GM12878 (cell line): ENCODE results near the gene CADM2. TPM values are rescaled to one million over a fixed set of nuclear protein-coding genes. Genes with fewer than 3 reads are reported as not detected.
A peak's percentile ranks its signal among the peaks of the same experiment; 100 is the strongest.

ENCODE experiments used
- ATAC-seq: fragments of 200-7000 bp; cut with Tn5 transposase; 3 replicates; pipeline ENCODE4 v1.9.1; 2020; ENCODE audit warnings: mild to moderate bottlenecking, moderate library complexity
- BruUV-seq: library from RNA; stranded (reverse); fragments of 400-500 nt; replicated peaks from 2 replicates; lab custom pipeline; 2021; lab: Mats Ljungman, UMichigan
- CTCF ChIA-PET: fragments of 300-600 bp; sonication (Branson Sonifier 250); formaldehyde crosslinking; extraction: SDS; loops from one replicate; lab custom pipeline; 2021; ENCODE audit warnings: inconsistent platforms; lab: Yijun Ruan, JAX
- POLR2A ChIA-PET: fragments of 350-600 bp; formaldehyde crosslinking; extraction: SDS; loops from one replicate; lab custom pipeline; 2021; ENCODE audit warnings: inconsistent platforms; lab: Charles Lee
- RAD21 ChIA-PET: fragments of 300-600 bp; sonication (Branson Sonifier 250); formaldehyde crosslinking; loops from one replicate; lab custom pipeline; 2023; ENCODE audit warnings: antibody characterized with exemption; ENCODE audit not compliant: unreplicated experiment; lab: Charles Lee
- SMC1A ChIA-PET: fragments of 300-600 bp; sonication (Branson Sonifier 250); formaldehyde crosslinking; loops from one replicate; lab custom pipeline; 2023; ENCODE audit not compliant: unreplicated experiment, uncharacterized antibody; lab: Charles Lee
- DNase-seq: peaks from one replicate; pipeline ENCODE4 v3.0.0-alpha.2; 2011; ENCODE audit warnings: low read depth, low spot score
- FAIRE-seq: peaks from 3 replicates; lab custom pipeline; 2011; peaks lifted over from hg19 to GRCh38; lab: Jason Lieb, UNC
- H2AFZ ChIP-seq: 2 replicates; pipeline ENCODE4 v1.6.0; 2011; ENCODE audit warnings: low read depth, low read length, control low read depth; ENCODE audit not compliant: control insufficient read depth
- H3K27ac ChIP-seq: 2 replicates; pipeline ENCODE4 v1.5.1; 2011; ENCODE audit warnings: control low read depth; ENCODE audit not compliant: control insufficient read depth, insufficient read depth
- H3K27me3 ChIP-seq, 2 experiments: replicated peaks in 1 of 2; 2 replicates each; pipeline versions ENCODE4 v1.6.0 to v1.6.1; 2011; ENCODE audit warnings: low read length in 1 of 2; ENCODE audit not compliant: control insufficient read depth in 2 of 2, insufficient read depth in 2 of 2
- H3K36me3 ChIP-seq, 2 experiments: 2 replicates each; pipeline ENCODE4 v1.5.1; 2011; ENCODE audit warnings: low read length in 1 of 2; ENCODE audit not compliant: control insufficient read depth in 2 of 2, insufficient read depth in 2 of 2
- H3K4me1 ChIP-seq: 2 replicates; pipeline ENCODE4 v1.6.1; 2011; ENCODE audit warnings: mild to moderate bottlenecking, low read length, moderate library complexity, mixed read lengths; ENCODE audit not compliant: control insufficient read depth, insufficient read depth
- H3K4me2 ChIP-seq: 2 replicates; pipeline ENCODE4 v1.6.0; 2011; ENCODE audit warnings: control low read depth; ENCODE audit not compliant: control insufficient read depth, insufficient read depth
- H3K4me3 ChIP-seq: fragments of 200-600 bp; sonication (generic); 2 replicates; pipeline ENCODE4 v1.5.1; 2016
- H3K79me2 ChIP-seq: 2 replicates; pipeline ENCODE4 v1.6.0; 2011; ENCODE audit warnings: low read length; ENCODE audit not compliant: control insufficient read depth, insufficient read depth
- H3K9ac ChIP-seq: 2 replicates; pipeline ENCODE4 v1.8.0; 2011; ENCODE audit warnings: low read length, control low read depth, mixed read lengths; ENCODE audit not compliant: control insufficient read depth, insufficient read depth
- H3K9me3 ChIP-seq: replicated peaks from 3 replicates; pipeline ENCODE4 v1.5.1; 2011; ENCODE audit warnings: mild to moderate bottlenecking, low read length; ENCODE audit not compliant: control insufficient read depth, insufficient read depth
- H4K20me1 ChIP-seq: 2 replicates; pipeline ENCODE4 v1.6.0; 2011; ENCODE audit not compliant: control insufficient read depth, insufficient read depth
- EED ChIP-seq: sonication (generic); IDR thresholded peaks from 2 replicates; pipeline ENCODE4 v1.6.1; 2016; ENCODE audit warnings: antibody characterized with exemption, low read depth
- NFYB ChIP-seq: IDR thresholded peaks from 2 replicates; pipeline ENCODE4 v1.6.1; 2011; ENCODE audit warnings: low read depth, mild to moderate bottlenecking, low read length, improper control_type of control experiment, moderate library complexity; ENCODE audit not compliant: insufficient read depth
- PKNOX1 ChIP-seq: fragments of 450-650 bp; IDR thresholded peaks from 2 replicates; pipeline ENCODE4 v1.6.1; 2016; ENCODE audit warnings: mild to moderate bottlenecking
- POLR2AphosphoS2 ChIP-seq: IDR thresholded peaks from 2 replicates; pipeline ENCODE4 v1.6.1; 2011; ENCODE audit warnings: low read depth, mild to moderate bottlenecking, low read length, improper control_type of control experiment, moderate library complexity
- RBBP5 ChIP-seq: fragments of 200-600 bp; sonication (generic); conservative IDR thresholded peaks from 2 replicates; pipeline ENCODE4 v1.6.1; 2016
- RELA ChIP-seq: fragments of 450-650 bp; IDR thresholded peaks from 2 replicates; pipeline ENCODE4 v1.8.0; 2014; ENCODE audit warnings: borderline replicate concordance; ENCODE audit not compliant: partially characterized antibody
- RFX5 ChIP-seq: IDR thresholded peaks from 2 replicates; pipeline ENCODE4 v1.6.1; 2011; ENCODE audit warnings: low read depth, low read length, improper control_type of control experiment
- SPI1 ChIP-seq: IDR thresholded peaks from 2 replicates; pipeline ENCODE4 v1.6.1; 2011; ENCODE audit warnings: low read depth, mild to moderate bottlenecking, low read length, moderate library complexity, borderline replicate concordance; ENCODE audit not compliant: insufficient read depth
- USF2 ChIP-seq: IDR thresholded peaks from 2 replicates; pipeline ENCODE4 v1.6.1; 2011; ENCODE audit warnings: low read depth, low read length, improper control_type of control experiment, borderline replicate concordance
- ZBTB4 ChIP-seq: fragments of 450-650 bp; formaldehyde crosslinking; IDR thresholded peaks from 2 replicates; pipeline ENCODE4 v1.4.0; 2022; ENCODE audit warnings: mild to moderate bottlenecking, moderate library complexity
- WGBS: methylation state at CpG from one replicate; pipeline ENCODE4 v1.1.6; 2016; ENCODE audit warnings: low lambda C conversion rate; ENCODE audit not compliant: insufficient replicate concordance, insufficient coverage; ENCODE audit errors: missing lambda C conversion rate; 5-methylcytosine and 5-hydroxymethylcytosine counted together
- in situ Hi-C: fragments of 300-500 bp; cut with MboI; formaldehyde crosslinking; loops from 9 replicates; pipeline ENCODE4 v1.14.3; 2018; ENCODE audit warnings: mixed read lengths
- intact Hi-C: fragments of 100-400 bp; cut with micrococcal nuclease; formaldehyde crosslinking; loops from one replicate; pipeline ENCODE4 v1.14.2; 2022; ENCODE audit not compliant: unreplicated experiment
- polyA plus RNA-seq, 11 experiments: library from polyadenylated mRNA; depleted of rRNA in 4 of 11; unstranded in 6 of 11; stranded (reverse) in 5 of 11; fragments of >200 nt; fragmentation: Nextera tagmentation in 4 of 11; fragmentation: Illumina TruSeq in 1 of 11; extraction: Ambion mirVana in 4 of 11; extraction: Trizol in 1 of 11; gene quantifications; 1 replicate in 1 of 11; 2 replicates in 10 of 11; pipeline versions ENCODE4 v1.2.1 to v1.2.3, GENCODE V29; 2011 to 2016; ENCODE audit warnings: inconsistent platforms in 2 of 11, missing spikeins in 2 of 11, low read depth in 1 of 11
- total RNA-seq, 4 experiments: library from RNA; depleted of rRNA in 3 of 4; stranded (reverse); fragments of >200 nt in 3 of 4; fragmentation: Illumina TruSeq in 1 of 4; extraction: Trizol in 1 of 4; gene quantifications; 2 replicates each; pipeline versions ENCODE4 v1.2.1 to v1.2.3, GENCODE V29; 2013 to 2021

The CADM2 gene
- total and polyA plus RNA-seq, 10 of the 15 experiments (the other 5 are each of a cell fraction or from before 2014, with no cell fraction given): 0.13 TPM; not detected in 9

- Histone ChIP-seq H4K20me1 (no peaks in the 10 kb centered on the region), H2AFZ (no peak overlapping the region), H3K27me3 (no peaks in the 10 kb centered on the region), H3K9me3 (no peaks in the 10 kb centered on the region), H3K79me2 (no peaks in the 10 kb centered on the region), H3K4me3 (no peak overlapping the region), H3K4me1 (no peaks in the 10 kb centered on the region), H3K36me3 (no peaks in the 10 kb centered on the region), H3K4me2 (no peak overlapping the region), H3K9ac (no peak overlapping the region), H3K27ac (no peak overlapping the region)
- WGBS: 0% methylated on average over 1 of the region's 1 CpG
- CTCF ChIA-PET: no interaction called here
- no peak for FAIRE-seq
- TF ChIP-seq SPI1: peak; percentile 37; the same call in 1 of the 2 replicates
- TF ChIP-seq RFX5: no peak
- intact Hi-C loops: no loop called here
- POLR2A ChIA-PET: no interaction called here
- in situ Hi-C loops: no loop called here
- DNase-seq: no peak
- BruUV-seq: no TSS peak
- RAD21 ChIA-PET: no interaction called here
- peak; percentile 35; the same call in 2 of the 3 replicates for ATAC-seq
- SMC1A ChIA-PET: no interaction called here
Observed at GRCh38 chr3:85652360-85652759, 693.6 kb downstream of the CADM2 start.

GRCh38 chr3:85660451-85660850, 701.7 kb downstream of the CADM2 start:
- Histone ChIP-seq H3K4me1 (no peaks in the 10 kb centered on the region), H3K27me3 (no peaks in the 10 kb centered on the region), H3K27ac (no peak overlapping the region), H3K4me2 (no peak overlapping the region), H3K9ac (no peak overlapping the region), H3K36me3 (no peaks in the 10 kb centered on the region), H3K4me3 (no peak overlapping the region), H2AFZ (no peak overlapping the region), H3K9me3 (no peaks in the 10 kb centered on the region), H4K20me1 (no peaks in the 10 kb centered on the region), H3K79me2 (no peaks in the 10 kb centered on the region)
- ATAC-seq (no peak), DNase-seq (no peak), FAIRE-seq (no peak)
- ChIA-PET RAD21 (interaction anchor here (0.6 kb wide), 1 partner anchor 431 kb away, joined by 3 read pairs; no protein-coding TSS in a partner anchor), SMC1A (no interaction called here), CTCF (interaction anchor here (1.2 kb wide), 1 partner anchor 15 kb away, joined by 3 read pairs; no protein-coding TSS in a partner anchor), POLR2A (no interaction called here)
- WGBS: 45% methylated on average over 2 of the region's 2 CpGs
- in situ Hi-C loops (no loop called here), intact Hi-C loops (no loop called here)
- no TSS peak for BruUV-seq
- no peak for TF ChIP-seq PKNOX1
- TF ChIP-seq POLR2AphosphoS2: no peak
- no peak for TF ChIP-seq USF2
- TF ChIP-seq RELA: no peak
- no peak for TF ChIP-seq NFYB
- no peak for TF ChIP-seq RBBP5
- TF ChIP-seq ZBTB4 (CRISPR knock-in tag): no peak
- TF ChIP-seq EED: no peak
